ENCODE data around the gene PACRG. TPM values are rescaled to one million over a fixed set of nuclear protein-coding genes. Genes with fewer than 3 reads are reported as not detected.

PACRG gene
- total and polyA plus RNA-seq, 2 of the 4 experiments (the other 2 are of a cell fraction): not detected

DNA sequence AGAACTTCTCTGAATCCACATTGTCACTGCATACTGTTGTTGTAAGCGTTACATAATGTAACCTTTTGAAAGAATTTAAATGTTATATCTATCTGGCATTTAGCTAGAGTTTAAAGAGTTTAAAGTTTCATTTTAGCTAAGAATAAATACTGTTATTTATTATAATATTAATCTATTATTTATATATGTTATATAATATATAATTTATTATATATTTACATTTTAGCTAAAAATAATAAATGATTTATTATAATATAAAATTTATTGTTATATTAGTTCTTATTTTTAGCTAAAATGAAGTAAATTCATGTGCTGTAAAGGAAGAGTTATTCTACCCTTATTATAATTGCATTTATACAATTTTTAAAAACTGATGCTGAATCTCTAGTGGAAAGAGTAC, 431.3 kb downstream of the PACRG start:
- Histone ChIP-seq H3K27me3 (ENCODE audit: control insufficient read depth, insufficient read depth, low read length) (no peaks in the 10 kb centered on the region), H3K9me3 (ENCODE audit: control insufficient read depth, insufficient read depth, low read length) (peaks cover 33% of the 10 kb centered on the region), H2AK9ac (replicated peaks; ENCODE audit: low read depth, low read length, poor library complexity) (no peak overlapping the region), H3K14ac (replicated peaks; ENCODE audit: low read depth, low read length) (no peak overlapping the region), H3K36me3 (ENCODE audit: control insufficient read depth, insufficient read depth, low read length) (no peaks in the 10 kb centered on the region), H3K4me2 (ENCODE audit: low read depth, low read length) (no peak overlapping the region), H4K91ac (ENCODE audit: insufficient read depth, low read depth, low read length) (no peak overlapping the region), H3K23ac (ENCODE audit: low read depth, low read length) (no peak overlapping the region), H3K4me3 (ENCODE audit: insufficient read depth, low read depth, low read length) (no peak overlapping the region), H2AK5ac (ENCODE audit: low read depth, low read length) (no peak overlapping the region), H2AFZ (replicated peaks; ENCODE audit: low read length, poor library complexity) (no peak overlapping the region), H2BK5ac (ENCODE audit: low read depth, low read length, poor library complexity, severe bottlenecking) (no peak overlapping the region), H3K9ac (ENCODE audit: low read depth, low read length) (no peak overlapping the region), H3K56ac (ENCODE audit: extremely low read depth, insufficient read depth, low read length) (no peak overlapping the region), H3K27ac (ENCODE audit: insufficient read depth, low read length) (no peak overlapping the region), H4K5ac (ENCODE audit: low read depth, low read length) (no peak overlapping the region), H3K4ac (ENCODE audit: low read depth, low read length) (no peak overlapping the region), H3K4me1 (ENCODE audit: control insufficient read depth, insufficient read depth, low read length) (no peaks in the 10 kb centered on the region), H3K18ac (ENCODE audit: low read depth, low read length) (no peak overlapping the region), H3K9me1 (ENCODE audit: insufficient read depth, low read length) (no peaks in the 10 kb centered on the region), H3K79me1 (ENCODE audit: low read depth in 1 of 2, low read length in 2 of 2) (no peaks in the 10 kb centered on the region), H4K20me1 (ENCODE audit: insufficient read depth, low read length) (no peaks in the 10 kb centered on the region), H2BK15ac (ENCODE audit: low read depth, low read length) (no peak overlapping the region), H2BK120ac (ENCODE audit: low read depth, low read length) (no peak overlapping the region), H4K8ac (ENCODE audit: low read depth in 2 of 2, low read length in 2 of 2) (no peak overlapping the region), H2BK20ac (ENCODE audit: low read depth, low read length) (no peak overlapping the region)
- DNase-seq (no peak), ATAC-seq (ENCODE audit: low read depth) (no peak)
- dilution Hi-C loops (cut with HindIII; ENCODE audit: low sequenced_read_pairs, unreplicated experiment): no loop called here
- ChIA-PET CTCF (interaction anchor here (1.1 kb wide), 1 partner anchor 11 kb away, joined by 3 read pairs; no protein-coding TSS in a partner anchor), POLR2A (ENCODE audit: unreplicated experiment) (no interaction called here)
- WGBS, 2 experiments (ENCODE audit: extremely low coverage in 2 of 2, insufficient read length in 1 of 2): no CpG with 5 or more reads among the region's 1 CpG
- in situ Hi-C loops (cut with MboI; ENCODE audit: low sequenced_read_pairs): no loop called here
- intact Hi-C loops (cut with micrococcal nuclease): no loop called here
- no TSS peak for BruUV-seq (replicated peaks)
- no peak for TF ChIP-seq RCOR1 (IDR thresholded peaks at IDR 0.05; ENCODE audit: insufficient replicate concordance, low read length)
- no peak for TF ChIP-seq CEBPB (IDR thresholded peaks at IDR 0.05; ENCODE audit: low read depth, low read length)
- no peak for TF ChIP-seq MXI1 (IDR thresholded peaks at IDR 0.05; ENCODE audit: borderline replicate concordance, low read depth, low read length)
- no peak for TF ChIP-seq POLR2A (IDR thresholded peaks at IDR 0.05; ENCODE audit: low read depth, low read length)
- no peak for TF ChIP-seq RFX5 (IDR thresholded peaks at IDR 0.05; ENCODE audit: low read depth, low read length)
- TF ChIP-seq, protein P1, sequence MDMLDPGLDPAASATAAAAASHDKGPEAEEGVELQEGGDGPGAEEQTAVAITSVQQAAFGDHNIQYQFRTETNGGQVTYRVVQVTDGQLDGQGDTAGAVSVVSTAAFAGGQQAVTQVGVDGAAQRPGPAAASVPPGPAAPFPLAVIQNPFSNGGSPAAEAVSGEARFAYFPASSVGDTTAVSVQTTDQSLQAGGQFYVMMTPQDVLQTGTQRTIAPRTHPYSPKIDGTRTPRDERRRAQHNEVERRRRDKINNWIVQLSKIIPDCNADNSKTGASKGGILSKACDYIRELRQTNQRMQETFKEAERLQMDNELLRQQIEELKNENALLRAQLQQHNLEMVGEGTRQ (IDR thresholded peaks at IDR 0.05; ENCODE audit: low read depth, low read length): no peak
- TF ChIP-seq CHD1 (IDR thresholded peaks at IDR 0.05; ENCODE audit: low read depth, low read length): no peak
